ENCODE data around the gene CCBE1. TPM values are rescaled to one million over a fixed set of nuclear protein-coding genes. Genes with fewer than 3 reads are reported as not detected.

The CCBE1 gene
- total RNA-seq, 1 donor from 2014 or later, result 6.4 TPM

- no peak overlapping the region for H3K9ac ChIP-seq
- no peaks in the 10 kb centered on the region for H3K27me3 ChIP-seq
- H3K9me3 Mint-ChIP-seq, result no peaks in the 10 kb centered on the region
- peak overlapping the region; percentile 17 for H3K4me3 ChIP-seq
- H3K4me3 Mint-ChIP-seq, result peak overlapping the region; percentile 73
- no peaks in the 10 kb centered on the region for H3K36me3 Mint-ChIP-seq
- H2AFZ ChIP-seq (replicated peaks), result peak overlapping the region; percentile 77
- H3K27ac ChIP-seq, result no peak overlapping the region
- H3K36me3 ChIP-seq, result no peaks in the 10 kb centered on the region
- H3K9me3 ChIP-seq (ENCODE audit: low read depth), result no peaks in the 10 kb centered on the region
- H3K27ac Mint-ChIP-seq, result peak overlapping the region; percentile 78
- H4K20me1 ChIP-seq (ENCODE audit: low read depth), result no peaks in the 10 kb centered on the region
- peak overlapping the region; percentile 62 for H3K4me2 ChIP-seq
- H3F3A ChIP-seq (ENCODE audit: low read depth), result peaks cover 9% of the 10 kb centered on the region
- peaks cover 8% of the 10 kb centered on the region for H3K27me3 Mint-ChIP-seq (ENCODE audit: insufficient read depth, low read depth)
- DNase-seq (ENCODE audit: low spot score), result peak; percentile 54
- TF ChIP-seq EZH2 (IDR thresholded peaks at IDR 0.05) (no peak), EZH2phosphoT487 (IDR thresholded peaks at IDR 0.05) (no peak)
- TF ChIP-seq, protein P1, sequence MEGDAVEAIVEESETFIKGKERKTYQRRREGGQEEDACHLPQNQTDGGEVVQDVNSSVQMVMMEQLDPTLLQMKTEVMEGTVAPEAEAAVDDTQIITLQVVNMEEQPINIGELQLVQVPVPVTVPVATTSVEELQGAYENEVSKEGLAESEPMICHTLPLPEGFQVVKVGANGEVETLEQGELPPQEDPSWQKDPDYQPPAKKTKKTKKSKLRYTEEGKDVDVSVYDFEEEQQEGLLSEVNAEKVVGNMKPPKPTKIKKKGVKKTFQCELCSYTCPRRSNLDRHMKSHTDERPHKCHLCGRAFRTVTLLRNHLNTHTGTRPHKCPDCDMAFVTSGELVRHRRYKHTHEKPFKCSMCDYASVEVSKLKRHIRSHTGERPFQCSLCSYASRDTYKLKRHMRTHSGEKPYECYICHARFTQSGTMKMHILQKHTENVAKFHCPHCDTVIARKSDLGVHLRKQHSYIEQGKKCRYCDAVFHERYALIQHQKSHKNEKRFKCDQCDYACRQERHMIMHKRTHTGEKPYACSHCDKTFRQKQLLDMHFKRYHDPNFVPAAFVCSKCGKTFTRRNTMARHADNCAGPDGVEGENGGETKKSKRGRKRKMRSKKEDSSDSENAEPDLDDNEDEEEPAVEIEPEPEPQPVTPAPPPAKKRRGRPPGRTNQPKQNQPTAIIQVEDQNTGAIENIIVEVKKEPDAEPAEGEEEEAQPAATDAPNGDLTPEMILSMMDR (IDR thresholded peaks at IDR 0.05), result no peak
- no peaks in the 10 kb centered on the region for H3K79me2 ChIP-seq (ENCODE audit: low read depth)
- H3K4me1 Mint-ChIP-seq, result peaks cover 20% of the 10 kb centered on the region
- H3K4me1 ChIP-seq, result peaks cover 19% of the 10 kb centered on the region
Observed at GRCh38 chr18:59659508-59660170, 37.6 kb downstream of the CCBE1 start.

DNA sequence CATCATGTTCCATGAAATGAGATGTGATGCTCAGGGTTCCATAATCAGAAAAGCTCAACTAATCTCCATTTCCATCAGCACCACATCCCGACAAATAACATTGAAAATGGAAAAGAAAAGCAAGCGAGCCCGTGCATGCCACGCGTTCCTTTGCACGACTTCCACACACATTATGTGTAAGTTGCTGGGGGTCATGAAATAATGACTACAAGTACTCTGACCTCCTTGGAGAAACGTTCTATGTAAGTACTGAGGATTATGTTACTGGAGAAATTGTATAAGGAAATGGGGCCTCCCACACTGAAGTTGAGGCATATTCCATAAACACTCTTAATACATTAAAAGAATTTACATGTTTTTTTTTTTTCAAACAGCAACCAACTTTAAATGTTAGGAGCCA lies 38.3 kb downstream of the CCBE1 start:
- Histone ChIP-seq H3K27me3 (no peaks in the 10 kb centered on the region), H3K27ac (no peak overlapping the region), H3K9ac (no peak overlapping the region), H3K36me3 (no peaks in the 10 kb centered on the region), H3K4me1 (peaks cover 19% of the 10 kb centered on the region), H3K79me2 (ENCODE audit: low read depth) (no peaks in the 10 kb centered on the region), H3K4me3 (no peak overlapping the region), H3K9me3 (ENCODE audit: low read depth) (no peaks in the 10 kb centered on the region), H4K20me1 (ENCODE audit: low read depth) (no peaks in the 10 kb centered on the region), H3K4me2 (peak overlapping the region; percentile 62), H2AFZ (replicated peaks) (no peak overlapping the region), H3F3A (ENCODE audit: low read depth) (peaks cover 9% of the 10 kb centered on the region)
- Mint-ChIP-seq H3K4me1 (peaks cover 20% of the 10 kb centered on the region), H3K27ac (no peak overlapping the region), H3K9me3 (no peaks in the 10 kb centered on the region), H3K4me3 (no peak overlapping the region), H3K27me3 (ENCODE audit: insufficient read depth, low read depth) (peaks cover 8% of the 10 kb centered on the region), H3K36me3 (no peaks in the 10 kb centered on the region)
- DNase-seq (ENCODE audit: low spot score), result no peak
- TF ChIP-seq, protein P1 (IDR thresholded peaks at IDR 0.05), result no peak
- TF ChIP-seq EZH2phosphoT487 (IDR thresholded peaks at IDR 0.05) (no peak), EZH2 (IDR thresholded peaks at IDR 0.05) (no peak)

DNA sequence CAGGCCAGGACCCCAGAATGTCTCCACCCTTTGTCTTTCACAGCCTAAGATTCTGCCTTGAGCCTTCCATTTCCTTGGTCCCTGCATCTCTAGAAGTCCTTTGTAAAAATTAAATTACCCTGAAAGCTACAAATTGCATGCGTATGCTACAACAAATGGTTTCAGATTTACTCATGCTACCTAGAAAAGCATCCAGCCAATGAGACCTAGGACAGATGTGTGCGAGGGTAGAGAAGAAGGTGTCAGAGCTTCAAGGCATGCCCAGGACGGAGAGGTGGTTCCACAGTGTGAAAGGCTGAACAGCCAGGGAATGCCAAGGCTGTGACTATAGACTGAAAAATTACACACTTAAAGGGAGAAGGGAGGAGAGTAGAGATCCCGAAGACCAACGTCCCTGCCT lies 40.2 kb downstream of the CCBE1 start:
- no peaks in the 10 kb centered on the region for H4K20me1 ChIP-seq (ENCODE audit: low read depth)
- H3K4me1 ChIP-seq, result peaks cover 19% of the 10 kb centered on the region
- H3K9ac ChIP-seq, result no peak overlapping the region
- H3K4me3 ChIP-seq, result no peak overlapping the region
- Mint-ChIP-seq H3K27me3 (ENCODE audit: insufficient read depth, low read depth) (peaks cover 8% of the 10 kb centered on the region), H3K4me1 (peaks cover 18% of the 10 kb centered on the region), H3K27ac (no peak overlapping the region), H3K4me3 (no peak overlapping the region), H3K36me3 (no peaks in the 10 kb centered on the region), H3K9me3 (no peaks in the 10 kb centered on the region)
- H3K79me2 ChIP-seq (ENCODE audit: low read depth), result no peaks in the 10 kb centered on the region
- no peaks in the 10 kb centered on the region for H3K9me3 ChIP-seq (ENCODE audit: low read depth)
- peaks cover 9% of the 10 kb centered on the region for H3F3A ChIP-seq (ENCODE audit: low read depth)
- no peak overlapping the region for H2AFZ ChIP-seq (replicated peaks)
- TF ChIP-seq EZH2phosphoT487 (IDR thresholded peaks at IDR 0.05) (no peak), EZH2 (IDR thresholded peaks at IDR 0.05) (no peak)
- TF ChIP-seq, protein P1 (IDR thresholded peaks at IDR 0.05), result no peak
- DNase-seq (ENCODE audit: low spot score), result no peak
- H3K27me3 ChIP-seq, result no peaks in the 10 kb centered on the region
- H3K4me2 ChIP-seq, result no peak overlapping the region
- no peaks in the 10 kb centered on the region for H3K36me3 ChIP-seq
- no peak overlapping the region for H3K27ac ChIP-seq

All from neural progenitor cell (in vitro differentiated cells).